H54 (cell line): ENCODE data around the gene SHANK1.

Experiments used
- DNase-seq: peaks from one replicate; pipeline ENCODE4 v3.0.0; 2011; ENCODE audit warnings: low spot score, mixed read lengths; ENCODE audit not compliant: insufficient read length
- FAIRE-seq: peaks from 3 replicates; lab custom pipeline; 2011; peaks lifted over from hg19 to GRCh38; lab: Jason Lieb, UNC
- POLR2A ChIP-seq: IDR thresholded peaks from 2 replicates; pipeline ENCODE4 v1.6.1; 2011; ENCODE audit warnings: low read depth, mild to moderate bottlenecking, low read length

Gene SHANK1

GRCh38 chr19:50697414-50698124, 22.0 kb downstream of the SHANK1 start:
- no peak for TF ChIP-seq POLR2A
- FAIRE-seq (no peak), DNase-seq (no peak)

- DNase-seq (no peak), FAIRE-seq (no peak)
- no peak for TF ChIP-seq POLR2A
Observed at GRCh38 chr19:50696094-50696483, 23.5 kb downstream of the SHANK1 start.

GRCh38 chr19:50695251-50696093, 24.1 kb downstream of the SHANK1 start:
- DNase-seq: no peak
- FAIRE-seq: no peak
- no peak for TF ChIP-seq POLR2A

- DNase-seq (no peak), FAIRE-seq (no peak)
- TF ChIP-seq POLR2A: no peak
Observed at GRCh38 chr19:50694815-50695145, 24.8 kb downstream of the SHANK1 start.

GRCh38 chr19:50693064-50693975, 26.3 kb downstream of the SHANK1 start:
- no peak for DNase-seq
- TF ChIP-seq POLR2A: no peak
- no peak for FAIRE-seq

GRCh38 chr19:50690439-50690838, 29.2 kb downstream of the SHANK1 start:
- no peak for DNase-seq
- FAIRE-seq: no peak
- TF ChIP-seq POLR2A: no peak

- no peak for TF ChIP-seq POLR2A
- DNase-seq (no peak), FAIRE-seq (no peak)
Observed at GRCh38 chr19:50688766-50689165, 30.8 kb downstream of the SHANK1 start.

- FAIRE-seq (no peak), DNase-seq (no peak)
- no peak for TF ChIP-seq POLR2A
Observed at GRCh38 chr19:50686310-50687032, 33.1 kb downstream of the SHANK1 start.

- peak; percentile 89 for FAIRE-seq
- TF ChIP-seq POLR2A: no peak
- peak; percentile 100 for DNase-seq
Observed at GRCh38 chr19:50679177-50680125, 40.2 kb downstream of the SHANK1 start.

GRCh38 chr19:50678323-50678722, 41.3 kb downstream of the SHANK1 start:
- TF ChIP-seq POLR2A: no peak
- DNase-seq (no peak), FAIRE-seq (no peak)

- no peak for DNase-seq
- no peak for FAIRE-seq
- no peak for TF ChIP-seq POLR2A
Observed at GRCh38 chr19:50677636-50678035, 42.0 kb downstream of the SHANK1 start.

GRCh38 chr19:50676625-50677197, 42.9 kb downstream of the SHANK1 start:
- no peak for DNase-seq

More at GRCh38 chr19:50676625-50677197, 42.9 kb downstream of the SHANK1 start:
- TF ChIP-seq POLR2A: no peak
- no peak for FAIRE-seq
